HG02885 (cell line): ENCODE data around the gene SEC11A.
"Not testable (repeated sequence)": the region's sequence is repeated elsewhere in the genome, so short reads cannot be mapped to it uniquely, and the experiment has no call there.

Source experiments
- ATAC-seq: cut with Tn5 transposase; IDR thresholded peaks from one replicate; pipeline ENCODE4 v1.9.1; 2021; ENCODE audit warnings: mild to moderate bottlenecking; ENCODE audit not compliant: unreplicated experiment, poor library complexity

The SEC11A gene

DNA sequence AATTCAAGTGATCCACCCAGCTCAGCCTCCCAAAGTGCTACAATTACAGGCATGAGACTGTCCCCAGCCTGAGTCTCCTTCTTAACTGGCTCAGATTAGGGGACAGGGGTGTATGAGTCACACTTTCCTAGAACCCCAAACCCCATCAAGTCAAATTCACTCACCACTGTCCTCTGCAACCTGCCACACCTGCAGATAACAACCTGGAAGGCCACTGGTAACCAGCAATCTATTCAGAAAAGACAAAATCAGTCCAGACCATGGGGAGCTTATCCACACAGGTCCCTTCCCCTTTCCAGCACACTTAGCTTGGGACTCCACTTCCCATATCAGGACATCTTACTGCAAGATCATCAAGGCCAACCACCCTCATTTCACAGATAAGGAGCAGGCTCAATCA lies 68.2 kb downstream of the SEC11A start:
- ATAC-seq = no peak

DNA sequence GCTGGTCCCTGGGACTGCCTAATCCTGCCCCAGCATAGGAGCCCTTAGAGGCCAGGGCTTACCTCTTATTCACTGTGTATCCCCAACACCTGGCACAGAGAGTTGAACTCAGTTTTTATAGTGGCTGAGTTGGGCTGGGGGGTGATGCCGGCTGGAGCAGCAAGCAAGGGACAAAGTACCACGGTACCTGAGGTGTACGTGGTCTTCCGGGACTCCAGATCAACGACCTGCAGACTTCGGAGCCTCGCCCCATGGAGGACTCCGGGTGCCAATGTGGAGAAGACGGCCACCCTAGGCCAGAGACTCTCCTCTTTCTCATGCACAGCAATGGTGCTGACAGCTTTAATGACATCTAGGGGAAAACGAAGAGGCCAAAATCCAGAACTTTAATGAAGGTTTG lies 69.9 kb downstream of the SEC11A start:
- ATAC-seq = no peak

DNA sequence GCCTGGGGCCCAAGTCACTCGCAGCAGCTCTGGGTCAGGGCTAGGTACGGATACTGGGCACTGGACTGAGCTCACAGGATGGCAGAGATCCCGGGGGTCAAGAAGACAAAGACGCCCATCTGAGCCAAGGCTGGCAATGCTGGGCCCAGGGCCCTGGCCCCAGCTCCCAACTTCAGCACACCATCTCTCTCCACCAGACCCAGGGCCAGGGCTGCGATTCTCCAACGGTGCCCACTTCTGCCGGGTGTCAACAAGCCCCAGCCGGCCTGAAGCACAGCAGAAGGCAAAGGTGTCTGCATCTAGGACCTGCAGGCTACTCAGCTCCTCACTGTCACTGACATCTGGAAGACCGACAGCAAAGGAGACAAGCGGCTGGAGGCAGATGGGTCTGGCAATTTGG lies 70.4 kb downstream of the SEC11A start:
- no peak for ATAC-seq

DNA sequence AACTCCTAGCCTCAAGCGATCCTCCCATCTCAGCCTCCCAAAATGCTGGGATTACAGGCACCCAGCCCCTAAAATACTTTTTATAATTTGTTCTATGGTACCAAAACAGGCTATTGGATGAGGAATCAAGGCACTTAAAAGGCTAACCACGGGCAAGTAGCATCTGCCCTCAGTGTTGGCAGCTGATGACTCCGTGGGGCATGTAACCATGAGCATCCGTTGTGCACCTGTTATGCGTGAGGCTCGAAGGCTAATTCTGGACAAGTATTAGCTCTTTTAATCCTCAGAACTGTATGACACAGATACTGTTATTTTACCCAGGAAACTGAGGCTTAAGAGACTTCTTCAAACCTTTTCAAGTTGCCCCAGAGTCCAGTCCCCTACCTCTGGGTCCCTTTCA lies 72.1 kb downstream of the SEC11A start:
- ATAC-seq = no peak

DNA sequence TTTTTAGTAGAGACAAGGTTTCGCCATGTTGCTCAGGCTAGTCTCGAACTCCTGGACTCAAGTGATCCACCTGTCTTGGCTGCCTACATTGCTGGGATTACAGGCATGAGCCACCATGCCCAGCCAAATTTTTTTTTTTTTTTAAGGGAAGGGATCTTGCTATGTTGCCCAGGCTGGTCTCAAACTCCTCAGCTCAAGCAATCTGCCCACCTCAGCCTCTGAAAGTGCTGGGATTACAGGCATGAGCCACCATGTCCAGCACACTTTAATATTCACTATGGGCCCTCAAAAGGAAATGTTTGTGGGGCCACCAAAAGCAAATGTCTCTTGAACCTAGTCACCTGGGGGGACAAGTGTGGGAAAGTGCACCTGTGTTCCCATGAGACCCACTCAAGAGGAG lies 73.3 kb downstream of the SEC11A start:
- not testable (repeated sequence) for ATAC-seq

DNA sequence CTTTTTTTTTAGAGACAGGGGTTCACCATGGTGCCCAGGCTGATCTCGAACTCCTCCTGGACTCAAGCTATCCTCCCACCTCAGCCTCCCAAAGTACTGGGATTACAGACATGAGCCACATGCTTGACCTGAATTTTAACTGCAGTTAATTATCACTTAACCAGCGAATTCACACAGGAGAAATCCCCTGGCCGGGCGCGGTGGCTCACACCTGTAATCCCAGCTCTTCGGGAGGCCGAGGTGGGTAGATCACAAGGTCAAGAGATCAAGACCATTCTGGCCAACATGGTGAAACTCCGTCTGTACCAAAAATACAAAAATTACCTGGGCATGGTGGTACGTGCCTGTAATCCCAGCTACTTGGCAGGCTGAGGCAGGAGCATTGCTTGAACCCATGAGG lies 74.1 kb downstream of the SEC11A start:
- ATAC-seq = not testable (repeated sequence)

DNA sequence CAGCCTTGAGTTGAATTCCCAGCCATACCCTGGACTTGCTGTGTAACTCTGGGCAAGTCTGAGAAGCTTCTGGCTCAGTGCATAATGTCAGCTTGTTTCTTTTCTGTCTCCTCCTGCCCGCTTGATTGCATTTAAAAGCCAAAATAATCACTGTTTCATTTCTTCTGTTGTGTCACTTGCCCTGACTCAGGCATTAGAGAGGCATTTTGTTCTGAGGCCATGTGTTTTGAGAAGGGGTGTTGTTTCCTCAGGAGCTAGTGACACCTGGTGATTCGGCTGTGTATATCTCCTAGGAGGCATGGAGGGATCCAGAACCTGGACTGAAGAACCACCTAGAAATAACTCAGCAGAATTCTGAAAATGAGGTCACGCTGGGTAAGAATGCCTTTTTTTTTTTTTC lies 77.8 kb downstream of the SEC11A start:
- ATAC-seq = no peak

DNA sequence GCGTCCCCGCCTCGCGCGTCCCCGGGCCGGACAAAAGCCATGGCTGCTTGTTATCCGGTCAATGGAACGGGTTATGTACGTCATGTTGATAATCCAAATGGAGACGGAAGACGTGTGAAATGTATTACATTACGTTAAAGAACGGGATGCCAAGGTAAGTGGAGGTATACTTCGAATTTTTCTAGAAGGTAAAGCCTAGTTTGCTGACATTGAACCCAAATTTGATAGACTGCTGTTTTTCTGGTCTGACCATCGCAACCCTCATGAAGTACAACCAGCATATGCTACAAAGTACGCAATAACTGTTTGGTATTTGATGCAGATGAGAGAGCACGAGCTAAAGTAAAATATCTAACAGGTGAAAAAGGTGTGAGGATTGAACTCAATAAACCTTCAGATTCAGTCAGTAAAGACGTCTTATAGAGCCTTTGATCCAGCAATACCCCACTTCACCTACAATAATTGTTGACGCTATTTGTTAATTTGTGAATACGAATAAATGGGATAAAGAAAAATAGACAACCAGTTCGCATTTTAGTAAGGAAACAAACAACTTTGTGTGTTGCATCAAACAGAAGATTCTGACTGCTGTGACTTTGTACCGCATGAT lies 81.6 kb downstream of the SEC11A start:
- ATAC-seq = no peak

DNA sequence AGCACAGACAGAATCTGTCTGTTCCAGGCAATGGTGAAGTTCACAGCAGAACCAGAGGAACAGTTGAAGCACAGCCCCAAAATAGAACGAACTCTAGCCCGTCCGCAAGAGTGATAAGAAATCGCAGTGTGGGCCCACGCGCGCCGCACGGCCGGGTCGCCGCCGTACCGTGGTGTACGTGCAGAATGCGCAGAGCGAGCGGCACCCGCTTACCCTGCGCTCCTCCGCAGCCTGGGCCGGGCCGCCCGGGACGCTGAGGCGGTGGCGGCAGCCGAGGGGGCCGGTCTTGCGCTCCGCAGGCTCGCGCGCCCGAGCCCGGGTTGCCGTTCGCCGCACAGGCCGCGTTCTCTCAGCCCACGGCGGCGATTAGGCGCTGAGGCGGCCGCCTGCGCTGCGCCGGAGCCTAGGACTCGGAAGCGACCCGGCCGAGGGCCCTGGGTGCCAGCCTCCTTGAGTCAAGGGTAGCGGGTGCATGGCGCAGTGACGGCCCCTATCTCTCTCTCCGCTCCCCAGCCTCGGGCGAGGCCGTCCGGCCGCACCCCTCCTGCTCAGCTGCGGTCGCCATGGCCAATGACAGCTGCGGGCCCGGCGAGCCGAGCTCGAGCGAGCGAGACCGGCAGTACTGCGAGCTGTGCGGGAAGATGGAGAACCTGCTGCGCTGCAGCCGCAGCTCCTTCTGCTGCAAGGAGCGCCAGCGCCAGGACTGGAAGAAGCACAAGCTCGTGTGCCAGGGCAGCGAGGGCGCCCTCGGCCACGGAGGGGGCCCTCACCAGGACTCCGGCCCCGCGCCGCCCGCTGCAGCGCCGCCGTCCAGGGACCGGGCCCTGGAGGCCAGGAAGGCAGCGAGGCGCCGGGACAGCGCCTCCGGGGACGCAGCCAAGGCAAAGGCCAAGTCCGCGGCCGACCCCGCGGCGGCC lies 82.4 kb downstream of the SEC11A start:
- peak; percentile 46 for ATAC-seq

DNA sequence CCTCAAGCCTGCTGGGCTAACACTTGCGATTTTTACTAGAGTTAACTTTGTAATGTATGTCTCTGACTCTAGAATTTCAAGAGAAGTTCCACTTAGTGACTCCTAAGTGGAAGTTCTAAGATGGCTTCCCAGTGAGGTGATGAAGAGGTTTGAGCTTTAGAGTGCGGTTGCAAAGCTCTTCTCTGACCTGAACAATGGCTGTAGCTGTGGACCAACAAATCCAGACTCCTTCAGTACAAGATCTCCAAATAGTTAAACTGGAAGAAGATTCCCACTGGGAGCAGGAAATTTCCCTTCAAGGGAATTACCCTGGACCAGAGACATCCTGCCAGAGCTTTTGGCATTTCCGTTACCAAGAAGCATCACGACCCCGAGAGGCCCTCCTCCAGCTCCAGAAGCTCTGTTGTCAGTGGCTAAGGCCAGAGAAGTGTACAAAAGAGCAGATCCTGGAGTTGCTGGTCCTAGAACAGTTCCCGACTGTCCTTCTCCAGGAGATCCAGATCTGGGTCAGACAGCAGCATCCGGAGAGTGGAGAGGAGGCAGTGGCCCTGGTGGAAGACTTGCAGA lies 84.2 kb downstream of the SEC11A start:
- ATAC-seq = no peak

DNA sequence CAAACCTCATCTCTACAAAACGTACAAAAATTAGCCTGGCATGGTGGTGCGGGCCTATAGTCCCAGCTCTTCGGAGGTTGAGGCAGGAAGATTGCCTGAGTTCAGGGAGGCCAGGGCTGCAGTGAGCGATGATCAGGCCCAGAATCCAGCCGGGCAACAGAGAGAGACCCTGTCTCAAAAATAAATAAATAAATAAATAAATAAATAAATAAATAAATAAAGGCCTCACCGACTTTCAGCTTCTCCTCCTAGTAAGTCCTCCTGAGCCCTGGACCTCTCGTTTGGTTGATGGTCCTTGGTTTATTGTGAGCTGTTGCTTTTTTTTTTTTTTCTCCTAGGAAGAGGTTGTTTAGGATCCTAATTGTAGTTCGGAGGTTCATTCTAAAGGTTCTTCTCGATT lies 86.9 kb downstream of the SEC11A start:
- no peak for ATAC-seq

DNA sequence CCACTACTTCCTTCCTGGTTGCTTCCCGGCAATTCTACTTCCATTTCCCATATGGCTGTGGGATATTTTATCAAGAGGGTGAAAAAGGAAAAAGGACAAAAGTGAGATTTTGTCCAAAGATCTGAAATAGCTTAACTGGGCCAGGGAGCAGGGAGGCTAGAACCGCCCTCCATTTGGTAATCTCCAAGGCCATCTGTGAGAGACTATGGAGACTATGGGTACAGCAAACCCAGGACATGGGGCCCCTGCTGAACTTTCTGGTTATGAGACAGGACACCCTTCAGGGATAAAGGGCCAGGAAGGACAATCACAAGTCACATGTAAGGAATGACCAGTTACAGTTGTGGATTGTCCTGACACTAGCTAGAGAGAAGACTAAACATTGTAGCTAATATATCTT lies 90.8 kb downstream of the SEC11A start:
- ATAC-seq = no peak

DNA sequence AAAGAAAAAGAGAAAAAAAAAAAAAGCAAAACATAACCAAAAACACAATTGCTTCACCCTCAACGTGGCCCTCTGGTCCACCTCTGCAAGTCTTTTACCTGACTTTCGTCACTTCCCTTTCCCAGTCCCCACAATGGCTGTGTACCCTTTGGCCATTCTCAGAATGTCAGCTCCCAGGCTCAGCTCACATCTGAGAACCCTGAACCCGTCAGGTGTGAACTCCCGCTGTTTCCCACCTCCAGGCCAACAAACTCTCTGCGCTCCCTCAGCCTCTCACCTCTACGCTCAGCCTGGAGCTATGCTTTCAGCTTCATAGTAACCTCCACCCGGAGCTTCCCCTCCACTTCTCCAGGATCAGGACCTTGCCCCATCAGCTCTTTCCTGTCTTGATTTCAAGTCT lies 91.6 kb downstream of the SEC11A start:
- no peak for ATAC-seq

DNA sequence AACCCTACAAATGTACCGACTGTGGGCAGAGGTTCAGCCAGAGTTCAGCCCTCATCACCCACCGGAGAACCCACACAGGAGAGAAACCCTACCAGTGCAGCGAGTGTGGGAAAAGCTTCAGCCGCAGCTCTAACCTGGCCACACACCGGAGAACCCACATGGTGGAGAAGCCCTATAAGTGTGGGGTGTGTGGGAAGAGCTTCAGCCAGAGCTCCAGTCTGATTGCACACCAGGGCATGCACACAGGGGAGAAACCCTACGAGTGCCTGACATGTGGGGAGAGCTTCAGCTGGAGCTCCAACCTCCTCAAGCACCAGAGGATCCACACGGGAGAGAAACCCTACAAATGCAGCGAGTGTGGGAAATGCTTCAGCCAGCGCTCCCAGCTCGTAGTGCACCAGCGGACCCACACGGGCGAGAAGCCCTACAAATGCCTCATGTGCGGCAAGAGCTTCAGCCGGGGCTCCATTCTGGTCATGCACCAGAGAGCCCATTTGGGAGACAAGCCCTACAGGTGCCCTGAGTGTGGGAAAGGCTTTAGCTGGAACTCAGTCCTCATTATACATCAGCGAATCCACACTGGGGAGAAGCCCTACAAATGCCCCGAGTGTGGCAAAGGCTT lies 94.5 kb downstream of the SEC11A start:
- ATAC-seq = no peak

DNA sequence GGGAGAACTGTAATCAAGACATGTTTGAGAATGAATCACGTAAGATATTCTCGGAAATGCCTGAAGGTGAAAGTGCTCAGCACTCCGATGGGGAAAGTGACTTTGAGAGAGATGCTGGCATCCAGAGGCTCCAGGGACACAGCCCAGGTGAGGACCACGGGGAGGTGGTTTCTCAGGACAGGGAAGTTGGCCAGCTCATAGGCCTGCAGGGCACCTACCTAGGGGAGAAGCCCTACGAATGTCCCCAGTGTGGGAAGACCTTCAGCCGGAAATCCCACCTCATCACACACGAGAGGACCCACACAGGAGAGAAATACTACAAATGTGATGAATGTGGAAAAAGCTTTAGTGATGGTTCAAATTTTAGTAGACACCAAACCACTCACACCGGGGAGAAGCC lies 95.3 kb downstream of the SEC11A start:
- ATAC-seq = no peak
